HG03457 (cell line): ENCODE data around the gene PMS1.
"Not testable (repeated sequence)": the region's sequence is repeated elsewhere in the genome, so short reads cannot be mapped to it uniquely, and the experiment has no call there.

ENCODE experiments used
- ATAC-seq: cut with Tn5 transposase; IDR thresholded peaks from one replicate; pipeline ENCODE4 v1.9.1; 2021; ENCODE audit warnings: moderate number of reproducible peaks; ENCODE audit not compliant: unreplicated experiment

PMS1 gene

DNA sequence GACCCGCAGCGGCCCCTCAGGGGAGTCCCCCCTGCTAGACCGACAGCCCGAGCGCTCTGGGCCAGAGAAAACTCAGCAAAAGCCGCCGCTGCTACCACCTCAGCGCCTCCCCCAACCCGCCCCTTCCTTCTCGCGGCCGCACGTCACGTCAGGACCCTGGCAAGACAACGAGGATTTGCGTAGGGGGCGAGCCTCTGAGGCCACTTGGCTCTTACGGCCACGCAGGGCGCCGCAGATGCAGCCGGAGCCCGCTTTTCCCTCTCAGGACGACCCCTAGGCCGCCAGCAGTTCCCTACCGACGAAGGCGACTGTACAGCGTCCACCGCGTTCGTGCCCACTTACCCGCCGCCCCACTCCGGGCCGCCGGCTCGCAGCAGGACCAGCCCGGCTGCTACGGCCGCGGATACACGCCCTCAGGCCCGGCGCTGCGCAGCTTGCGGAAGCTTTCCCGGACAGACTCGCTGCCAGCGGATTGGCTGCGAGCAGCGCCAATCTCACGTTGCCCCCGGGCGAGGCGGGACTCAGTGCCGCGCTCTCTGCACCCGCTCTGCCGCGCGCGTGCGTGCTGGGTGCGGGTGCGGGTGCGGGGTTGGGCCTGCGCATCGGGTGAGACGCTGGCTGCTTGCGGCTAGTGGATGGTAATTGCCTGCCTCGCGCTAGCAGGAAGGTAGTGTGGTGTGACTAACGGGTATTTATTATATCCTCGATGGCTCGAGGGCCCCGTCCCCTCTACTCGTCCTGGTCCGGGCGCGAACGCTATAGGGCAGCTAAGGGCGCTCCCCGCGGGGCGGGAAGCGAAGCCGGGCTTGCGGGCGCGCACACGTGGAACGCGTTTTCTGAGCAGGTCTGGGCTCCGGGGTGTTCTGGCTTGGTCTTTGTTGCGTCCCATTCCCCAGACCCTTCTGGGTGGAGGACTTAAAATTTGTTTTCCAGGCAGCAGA lies at the start of gene PMS1, which contains the start of gene ORMDL1:
Gene PMS1 (plus strand): TSS at position 524 of the 941 bp plus-strand sequence. CDS start 7,360 bp downstream, outside the sequence.
Gene ORMDL1 (minus strand): TSS at position 413 of the 941 bp plus-strand sequence. CDS start 1,744 bp downstream, outside the sequence.
- peak; percentile 93 for ATAC-seq

DNA sequence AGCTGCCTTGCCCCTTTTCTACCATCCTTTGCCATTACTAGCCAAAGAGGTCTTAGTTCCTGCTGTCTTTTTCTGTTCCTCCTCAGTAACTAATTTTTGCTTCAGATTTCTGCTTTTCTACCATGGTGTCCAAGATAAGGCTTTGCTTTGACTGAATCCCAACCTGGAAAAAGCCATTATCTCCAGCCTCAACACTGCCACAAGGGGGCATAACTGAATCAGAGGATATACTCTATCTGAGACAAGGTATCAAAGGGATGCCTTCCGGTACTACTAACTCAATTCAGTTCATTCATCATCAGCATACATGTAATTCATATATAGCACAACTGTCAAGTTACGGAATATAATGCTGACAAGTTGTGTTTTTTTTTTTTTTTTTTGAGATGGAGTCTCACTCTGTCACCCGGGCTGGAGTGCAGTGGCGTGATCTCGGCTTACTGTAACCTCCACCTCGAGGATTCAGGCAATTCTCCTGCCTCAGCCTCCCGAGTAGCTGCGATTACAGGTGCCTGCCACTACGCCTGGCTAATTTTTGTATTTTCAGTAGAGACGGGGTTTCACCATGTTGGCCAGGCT lies 33.1 kb upstream of the PMS1 start:
- ATAC-seq, result no peak

- ATAC-seq, result no peak
Observed at GRCh38 chr2:189756311-189756952, 27.8 kb upstream of the PMS1 start.

DNA sequence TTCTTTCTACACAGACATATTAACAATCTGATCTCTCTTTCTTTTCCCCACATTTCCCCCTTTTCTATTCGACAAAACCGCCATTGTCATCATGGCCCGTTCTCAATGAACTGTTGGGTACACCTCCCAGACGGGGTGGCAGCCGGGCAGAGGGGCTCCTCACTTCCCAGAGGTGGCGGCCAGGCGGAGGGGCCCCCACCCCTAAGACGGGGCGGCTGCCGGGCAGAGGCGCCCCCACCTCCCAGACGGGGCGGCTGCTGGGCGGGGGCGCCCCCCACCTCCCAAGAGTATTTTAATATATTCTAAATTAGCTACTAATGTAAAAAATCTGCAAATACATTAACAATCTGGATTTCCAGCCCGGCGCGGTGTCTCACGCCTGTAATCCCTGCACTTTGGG lies 24.1 kb upstream of the PMS1 start:
- not testable (repeated sequence) for ATAC-seq

- ATAC-seq, result no peak
Observed at GRCh38 chr2:189762229-189762550, 22.1 kb upstream of the PMS1 start.

- ATAC-seq, result peak; percentile 93
Observed at GRCh38 chr2:189762551-189763298, 21.5 kb upstream of the PMS1 start, which contains the start of gene OSGEPL1. Gene OSGEPL1 (minus strand): TSS chr2:189762792. CDS start chr2:189761640, 1,152 bp downstream.

DNA sequence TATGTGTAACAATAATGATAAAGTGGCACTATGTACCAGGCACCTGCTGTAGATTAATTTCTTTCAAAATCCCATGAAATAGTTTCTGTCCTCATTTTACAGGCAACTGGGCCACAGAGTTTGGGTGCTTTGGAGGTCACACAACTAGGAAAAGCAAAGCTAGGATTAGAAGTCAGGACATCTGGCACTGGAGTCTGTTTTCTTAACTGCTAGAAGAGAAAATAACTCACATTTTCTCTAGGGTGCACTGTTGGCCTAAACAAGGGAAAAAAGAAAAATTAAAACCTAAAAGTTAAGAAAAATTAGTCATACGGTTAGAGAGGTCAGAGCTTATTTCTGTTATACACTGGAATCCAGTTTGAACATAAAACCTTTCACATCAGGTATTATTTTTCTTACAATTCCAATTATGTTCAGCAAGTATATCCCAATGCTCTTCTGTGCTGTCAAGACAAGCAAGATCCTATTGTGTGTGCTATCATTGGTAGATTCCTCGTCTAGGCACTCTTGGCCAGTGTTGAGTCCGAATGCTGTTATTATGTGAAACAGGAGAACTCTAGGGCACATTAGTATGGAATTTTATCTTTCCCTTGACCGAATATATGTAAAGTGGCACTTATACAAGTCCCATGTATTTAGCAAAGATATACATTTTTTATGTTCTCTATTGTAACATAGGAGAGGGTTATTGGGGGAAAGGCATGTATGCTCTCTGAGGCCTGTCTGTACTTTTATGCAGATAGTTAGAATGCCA lies 20.2 kb upstream of the PMS1 start:
- no peak for ATAC-seq

DNA sequence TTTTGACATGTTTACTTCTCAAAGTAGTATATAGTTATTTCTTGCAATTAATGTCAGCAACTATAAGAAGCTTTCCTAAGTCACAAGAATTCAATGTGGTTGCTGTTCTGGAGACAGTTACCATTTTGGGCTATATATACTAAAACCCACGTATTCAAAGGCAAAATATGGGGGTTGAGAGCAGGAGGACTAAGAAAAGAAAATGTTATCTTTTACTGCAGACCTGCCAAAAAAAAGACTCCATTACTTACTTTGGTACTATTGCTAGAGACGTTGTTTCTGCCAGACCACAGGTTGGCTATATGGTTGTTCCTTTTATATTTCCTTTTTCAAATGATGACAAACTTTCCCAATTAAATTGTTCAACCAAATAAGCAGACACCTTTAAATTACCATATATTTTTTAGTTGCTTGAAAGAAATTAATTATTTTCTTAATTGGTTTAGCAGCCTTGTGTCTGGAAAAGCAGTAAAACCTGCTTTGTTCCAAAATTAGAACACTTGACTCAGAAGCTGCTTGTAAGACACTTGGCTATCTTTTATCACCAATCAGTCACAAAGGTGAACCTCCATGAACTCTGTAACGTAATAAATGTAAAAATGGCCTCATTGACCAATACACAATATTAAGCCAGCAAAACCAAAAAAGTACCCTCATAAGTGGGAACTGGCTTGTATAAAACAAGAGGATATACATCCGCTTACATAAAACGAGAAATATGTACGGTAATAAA lies 13.5 kb upstream of the PMS1 start:
- no peak for ATAC-seq

DNA sequence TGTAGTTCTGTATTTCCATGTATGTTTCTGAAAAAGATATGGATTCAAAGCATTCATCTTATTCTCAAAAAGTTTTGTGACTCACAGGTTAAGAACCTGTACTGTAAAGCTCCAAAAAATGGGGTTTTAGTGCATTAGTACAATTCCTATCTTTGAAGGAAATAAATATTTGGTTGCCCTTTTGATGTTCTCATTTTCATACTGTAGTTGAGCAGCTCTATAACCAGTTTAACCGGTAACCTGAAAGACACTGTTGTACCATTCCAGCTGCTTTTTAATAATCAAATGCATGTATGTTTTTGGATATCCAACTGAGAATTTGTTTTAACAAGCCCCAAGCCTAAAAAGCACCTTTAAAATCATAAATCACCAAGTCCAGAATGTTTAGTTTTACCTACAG lies 12.0 kb upstream of the PMS1 start:
- ATAC-seq, result no peak

DNA sequence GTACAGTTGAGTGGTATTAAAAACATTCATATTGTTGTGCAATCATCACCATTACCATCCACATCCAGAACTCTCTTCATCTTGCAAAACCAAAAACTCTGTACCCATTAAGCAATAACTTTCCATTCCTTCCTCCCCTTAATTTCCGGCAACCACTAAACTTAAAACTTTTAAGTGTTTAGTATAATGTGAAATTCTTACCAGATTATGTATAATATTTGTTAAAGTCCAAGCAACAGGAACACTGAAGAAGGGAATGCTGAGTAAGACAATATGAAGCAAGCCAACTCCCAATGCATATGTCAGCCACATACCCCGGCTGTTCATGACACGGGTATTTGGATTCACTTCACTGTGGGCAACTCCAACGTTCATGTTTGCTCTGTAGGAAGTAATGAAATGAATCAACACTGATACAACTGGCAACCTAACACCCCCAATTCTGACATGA lies 2.0 kb upstream of the PMS1 start:
- ATAC-seq, result no peak

DNA sequence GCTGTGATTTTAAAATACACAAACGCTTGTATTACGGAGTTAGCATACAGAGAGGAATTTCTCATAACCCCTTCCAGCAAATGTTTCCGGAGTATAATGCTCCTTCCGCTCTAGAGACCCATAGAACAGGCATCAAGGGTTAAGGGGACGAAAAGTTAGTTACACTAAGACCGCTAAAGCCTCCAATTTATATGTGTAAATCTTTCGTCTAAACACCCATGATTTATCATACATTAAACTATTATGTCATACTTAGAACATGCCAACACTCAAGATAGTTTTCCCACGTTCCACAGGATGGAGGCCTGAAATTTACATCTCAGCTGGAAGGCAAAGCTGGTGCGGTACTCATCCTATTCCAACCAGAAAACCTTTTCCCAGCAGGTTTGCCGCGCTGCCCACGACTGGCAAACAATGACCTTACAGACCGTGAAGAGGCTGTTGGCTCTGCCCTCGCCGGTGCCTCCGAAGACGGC lies 761 bp upstream of the PMS1 start:
- no peak for ATAC-seq

DNA sequence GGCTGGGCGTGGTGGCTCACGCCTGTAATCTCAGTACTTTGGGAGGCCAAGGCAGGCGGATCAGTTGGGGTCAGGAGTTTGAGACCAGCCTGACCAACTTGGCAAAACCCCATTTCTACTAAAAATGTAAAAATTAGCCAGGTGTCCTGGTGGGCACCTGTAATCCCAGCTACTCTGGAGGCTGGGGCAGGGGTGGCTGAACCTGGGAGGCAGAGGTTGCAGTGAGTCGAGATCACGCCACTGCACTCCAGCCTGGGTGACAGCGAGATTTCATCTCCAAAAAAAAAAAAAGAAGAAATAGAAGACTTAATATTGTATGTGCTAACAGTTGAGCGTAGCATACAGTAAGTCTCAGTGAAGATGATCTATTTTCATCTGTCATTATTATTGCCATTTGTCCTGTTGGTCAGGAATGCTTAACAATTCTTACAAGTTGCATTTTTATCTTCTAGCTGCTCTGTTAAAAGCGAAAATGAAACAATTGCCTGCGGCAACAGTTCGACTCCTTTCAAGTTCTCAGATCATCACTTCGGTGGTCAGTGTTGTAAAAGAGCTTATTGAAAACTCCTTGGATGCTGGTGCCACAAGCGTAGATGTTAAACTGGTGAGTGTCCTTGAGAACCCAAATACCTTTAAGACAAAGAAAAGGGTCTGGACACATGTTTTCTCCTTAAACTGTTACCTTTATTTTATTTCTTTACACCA lies 7.2 kb downstream of the PMS1 start:
- ATAC-seq, result no peak

- ATAC-seq, result no peak
Observed at GRCh38 chr2:189794310-189794709, 10.1 kb downstream of the PMS1 start.

- ATAC-seq, result no peak
Observed at GRCh38 chr2:189797902-189798301, 13.7 kb downstream of the PMS1 start.

DNA sequence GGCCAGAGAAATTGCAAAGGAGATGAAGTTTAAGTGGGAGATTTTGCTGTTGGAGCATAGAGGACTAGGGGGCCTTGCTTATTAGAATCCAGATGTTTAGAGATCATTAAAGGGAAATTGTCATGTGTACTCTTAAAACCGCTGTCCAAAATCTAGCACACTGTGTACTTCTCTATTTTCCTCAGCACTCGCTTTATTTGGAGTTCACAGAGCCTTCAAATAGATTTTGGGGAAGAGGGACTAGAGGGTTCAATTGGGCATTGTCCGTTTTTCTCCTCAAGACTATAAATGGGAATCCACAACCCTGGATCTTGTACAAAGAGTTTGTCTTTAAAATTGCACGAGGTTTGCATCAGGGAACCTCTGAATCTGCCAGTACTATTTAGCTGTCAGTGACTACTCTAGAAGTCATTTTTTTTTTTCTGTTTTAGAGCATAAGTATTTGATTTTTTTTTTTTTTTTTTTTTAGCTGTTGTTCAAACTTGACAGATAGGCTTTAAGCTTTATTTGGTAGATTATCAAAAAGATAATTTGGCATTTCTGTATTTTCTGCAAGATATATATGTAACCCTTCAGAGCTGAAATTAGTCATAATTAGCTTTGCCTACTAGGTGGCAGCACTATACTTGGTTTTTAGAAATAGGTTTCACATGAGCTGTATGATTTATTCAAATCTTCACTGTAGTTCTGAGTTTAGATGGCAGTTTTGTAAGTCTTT lies 14.2 kb downstream of the PMS1 start:
- ATAC-seq, result no peak

GRCh38 chr2:189799030-189799331 lies 14.7 kb downstream of the PMS1 start:
- no peak for ATAC-seq

- no peak for ATAC-seq
Observed at GRCh38 chr2:189799531-189799930, 15.3 kb downstream of the PMS1 start.

GRCh38 chr2:189802396-189802912 lies 18.2 kb downstream of the PMS1 start:
- no peak for ATAC-seq
